HepG2 (cell line): ENCODE measurements around the gene ICE1.

ENCODE experiments used
- MNT ChIP-seq: fragments of 450-650 bp; IDR thresholded peaks from 2 replicates; pipeline ENCODE4 v1.6.1; 2016
- POLR2A ChIP-seq, 2 experiments: IDR thresholded peaks; 2 replicates each; pipeline ENCODE4 v1.6.1; 2011; ENCODE audit warnings: low read depth in 2 of 2, low read length in 2 of 2, mild to moderate bottlenecking in 1 of 2, moderate library complexity in 1 of 2; ENCODE audit not compliant: insufficient read depth in 1 of 2
- ZNF362 ChIP-seq: sonication (generic); formaldehyde crosslinking; IDR thresholded peaks from 2 replicates; pipeline ENCODE4 v1.4.0; 2020; ENCODE audit warnings: missing genetic modification reagents, mild to moderate bottlenecking, borderline replicate concordance
- TF ChIP-seq, protein P1 (sequence below): sonication (generic); formaldehyde crosslinking; IDR thresholded peaks from 2 replicates; pipeline ENCODE4 v1.4.0; 2020; ENCODE audit warnings: missing genetic modification reagents
- TF ChIP-seq, protein P2 (sequence below): sonication (generic); formaldehyde crosslinking; IDR thresholded peaks from 2 replicates; pipeline ENCODE4 v1.5.1; 2020; ENCODE audit warnings: mild to moderate bottlenecking, missing genetic modification reagents, moderate library complexity

- TF ChIP-seq POLR2A (IDR thresholded peaks at IDR 0.05; ENCODE audit: insufficient read depth in 1 of 2, low read depth in 2 of 2, low read length in 2 of 2): no peak
- TF ChIP-seq, protein P1, sequence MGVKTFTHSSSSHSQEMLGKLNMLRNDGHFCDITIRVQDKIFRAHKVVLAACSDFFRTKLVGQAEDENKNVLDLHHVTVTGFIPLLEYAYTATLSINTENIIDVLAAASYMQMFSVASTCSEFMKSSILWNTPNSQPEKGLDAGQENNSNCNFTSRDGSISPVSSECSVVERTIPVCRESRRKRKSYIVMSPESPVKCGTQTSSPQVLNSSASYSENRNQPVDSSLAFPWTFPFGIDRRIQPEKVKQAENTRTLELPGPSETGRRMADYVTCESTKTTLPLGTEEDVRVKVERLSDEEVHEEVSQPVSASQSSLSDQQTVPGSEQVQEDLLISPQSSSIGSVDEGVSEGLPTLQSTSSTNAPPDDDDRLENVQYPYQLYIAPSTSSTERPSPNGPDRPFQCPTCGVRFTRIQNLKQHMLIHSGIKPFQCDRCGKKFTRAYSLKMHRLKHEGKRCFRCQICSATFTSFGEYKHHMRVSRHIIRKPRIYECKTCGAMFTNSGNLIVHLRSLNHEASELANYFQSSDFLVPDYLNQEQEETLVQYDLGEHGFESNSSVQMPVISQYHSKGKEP (CRISPR knock-in tag): no peak
- TF ChIP-seq, protein P2, sequence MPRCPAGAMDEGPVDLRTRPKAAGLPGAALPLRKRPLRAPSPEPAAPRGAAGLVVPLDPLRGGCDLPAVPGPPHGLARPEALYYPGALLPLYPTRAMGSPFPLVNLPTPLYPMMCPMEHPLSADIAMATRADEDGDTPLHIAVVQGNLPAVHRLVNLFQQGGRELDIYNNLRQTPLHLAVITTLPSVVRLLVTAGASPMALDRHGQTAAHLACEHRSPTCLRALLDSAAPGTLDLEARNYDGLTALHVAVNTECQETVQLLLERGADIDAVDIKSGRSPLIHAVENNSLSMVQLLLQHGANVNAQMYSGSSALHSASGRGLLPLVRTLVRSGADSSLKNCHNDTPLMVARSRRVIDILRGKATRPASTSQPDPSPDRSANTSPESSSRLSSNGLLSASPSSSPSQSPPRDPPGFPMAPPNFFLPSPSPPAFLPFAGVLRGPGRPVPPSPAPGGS (CRISPR knock-in tag): no peak
- no peak for TF ChIP-seq ZNF362 (CRISPR knock-in tag)
- no peak for TF ChIP-seq MNT
Observed at GRCh38 chr5:5504325-5504724, 81.8 kb downstream of the ICE1 start.
